Ovary (tissue), 3 donors: ENCODE data around the gene ZBED1.

ENCODE experiments used
- POLR2A ChIP-seq: fragments of 450-650 bp; IDR thresholded peaks from one replicate; pipeline ENCODE4 v1.6.1; 2017; ENCODE audit warnings: antibody characterized with exemption, mild to moderate bottlenecking, moderate library complexity
- TF ChIP-seq, protein P1 (sequence below), 3 donors: fragments of 450-650 bp in 2 of 3; fragments of 200-600 bp in 1 of 3; IDR thresholded peaks; one replicate each; pipeline versions ENCODE4 v1.5.1 to v1.8.0; 2016 to 2022; ENCODE audit warnings: antibody characterized with exemption in 3 of 3, mild to moderate bottlenecking in 1 of 3
- donor health status: DM: no; HTN: no; CAD: no.

DNA sequence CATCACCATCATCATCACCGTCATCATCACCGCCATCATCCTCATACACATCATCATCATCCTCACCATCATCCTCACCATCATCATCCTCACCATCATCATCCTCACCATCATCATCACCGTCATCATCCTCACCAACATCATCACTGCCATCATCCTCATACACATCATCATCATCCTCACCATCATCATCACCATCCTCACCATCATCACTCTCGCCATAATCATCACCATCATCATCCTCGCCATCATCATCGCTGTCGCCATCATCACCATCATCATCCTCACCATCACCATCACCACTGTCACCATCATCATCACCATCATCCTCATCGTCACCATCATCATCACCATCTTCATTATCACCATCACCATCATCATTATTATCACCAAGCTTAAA lies 19.8 kb upstream of the ZBED1 start:
- TF ChIP-seq, protein P1, sequence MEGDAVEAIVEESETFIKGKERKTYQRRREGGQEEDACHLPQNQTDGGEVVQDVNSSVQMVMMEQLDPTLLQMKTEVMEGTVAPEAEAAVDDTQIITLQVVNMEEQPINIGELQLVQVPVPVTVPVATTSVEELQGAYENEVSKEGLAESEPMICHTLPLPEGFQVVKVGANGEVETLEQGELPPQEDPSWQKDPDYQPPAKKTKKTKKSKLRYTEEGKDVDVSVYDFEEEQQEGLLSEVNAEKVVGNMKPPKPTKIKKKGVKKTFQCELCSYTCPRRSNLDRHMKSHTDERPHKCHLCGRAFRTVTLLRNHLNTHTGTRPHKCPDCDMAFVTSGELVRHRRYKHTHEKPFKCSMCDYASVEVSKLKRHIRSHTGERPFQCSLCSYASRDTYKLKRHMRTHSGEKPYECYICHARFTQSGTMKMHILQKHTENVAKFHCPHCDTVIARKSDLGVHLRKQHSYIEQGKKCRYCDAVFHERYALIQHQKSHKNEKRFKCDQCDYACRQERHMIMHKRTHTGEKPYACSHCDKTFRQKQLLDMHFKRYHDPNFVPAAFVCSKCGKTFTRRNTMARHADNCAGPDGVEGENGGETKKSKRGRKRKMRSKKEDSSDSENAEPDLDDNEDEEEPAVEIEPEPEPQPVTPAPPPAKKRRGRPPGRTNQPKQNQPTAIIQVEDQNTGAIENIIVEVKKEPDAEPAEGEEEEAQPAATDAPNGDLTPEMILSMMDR (IDR thresholded peaks at IDR 0.05): no peak
- no peak for TF ChIP-seq POLR2A
